Spleen (tissue), 7 donors: ENCODE measurements around the gene SLAMF9.

Experiments
- CTCF ChIP-seq, 11 experiments: fragments of 200-600 bp in 7 of 11; fragments of 450-650 bp in 4 of 11; sonication (generic) in 4 of 11; IDR thresholded peaks in 8 of 11; conservative IDR thresholded peaks in 3 of 11; 1 replicate in 7 of 11; 2 replicates in 4 of 11; pipeline versions ENCODE4 v1.4.0 to v1.8.0; 2016 to 2021; ENCODE audit warnings: antibody characterized with exemption in 11 of 11, inconsistent platforms in 4 of 11, mild to moderate bottlenecking in 1 of 11
- POLR2A ChIP-seq, 3 donors: fragments of 450-650 bp; IDR thresholded peaks; one replicate each; pipeline ENCODE4 v1.5.1; 2017; ENCODE audit warnings: antibody characterized with exemption in 3 of 3, mild to moderate bottlenecking in 1 of 3
- donor health status: DM: no; HTN: no; CAD: no; lungs with moderate emphysema.
- donor health status: DM: no; HTN: no; CAD: no.
- donor health status: DM: no; HTN: no; CAD: no.

DNA sequence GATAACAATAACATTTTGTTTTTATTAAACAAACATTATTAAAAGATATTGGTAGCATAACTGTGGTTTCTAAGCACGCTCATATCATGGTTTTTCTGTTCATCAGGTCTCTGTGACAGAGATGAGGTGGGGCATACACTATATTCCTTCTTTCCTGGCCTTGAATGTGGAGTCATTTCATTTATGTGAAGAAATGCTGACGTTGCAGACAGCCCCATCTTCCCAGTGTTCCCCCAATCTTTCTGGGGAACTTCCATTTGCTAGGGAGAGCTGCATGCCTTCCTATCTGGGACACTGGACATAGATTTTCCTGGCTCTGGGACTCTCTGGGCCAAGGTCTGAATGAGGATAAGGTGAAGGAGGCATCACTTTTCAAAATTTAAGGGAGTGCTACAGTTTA, 47.4 kb upstream of the SLAMF9 start:
- TF ChIP-seq POLR2A (IDR thresholded peaks at IDR 0.05) (no peak), CTCF (IDR thresholded peaks at IDR 0.05 in 8 of 11, conservative IDR thresholded peaks at IDR 0.05 in 3 of 11) (no peak)
